Activated naive CD4-positive, alpha-beta T cell (primary cell): ENCODE measurements around the gene SHOX.
"Not testable (repeated sequence)": the region's sequence is repeated elsewhere in the genome, so short reads cannot be mapped to it uniquely, and the experiment has no call there.

ENCODE experiments used
- DNase-seq, 4 experiments: peaks; one replicate each; lab custom pipeline; 2025; lab: John Stamatoyannopoulos, UW

Gene SHOX

DNA sequence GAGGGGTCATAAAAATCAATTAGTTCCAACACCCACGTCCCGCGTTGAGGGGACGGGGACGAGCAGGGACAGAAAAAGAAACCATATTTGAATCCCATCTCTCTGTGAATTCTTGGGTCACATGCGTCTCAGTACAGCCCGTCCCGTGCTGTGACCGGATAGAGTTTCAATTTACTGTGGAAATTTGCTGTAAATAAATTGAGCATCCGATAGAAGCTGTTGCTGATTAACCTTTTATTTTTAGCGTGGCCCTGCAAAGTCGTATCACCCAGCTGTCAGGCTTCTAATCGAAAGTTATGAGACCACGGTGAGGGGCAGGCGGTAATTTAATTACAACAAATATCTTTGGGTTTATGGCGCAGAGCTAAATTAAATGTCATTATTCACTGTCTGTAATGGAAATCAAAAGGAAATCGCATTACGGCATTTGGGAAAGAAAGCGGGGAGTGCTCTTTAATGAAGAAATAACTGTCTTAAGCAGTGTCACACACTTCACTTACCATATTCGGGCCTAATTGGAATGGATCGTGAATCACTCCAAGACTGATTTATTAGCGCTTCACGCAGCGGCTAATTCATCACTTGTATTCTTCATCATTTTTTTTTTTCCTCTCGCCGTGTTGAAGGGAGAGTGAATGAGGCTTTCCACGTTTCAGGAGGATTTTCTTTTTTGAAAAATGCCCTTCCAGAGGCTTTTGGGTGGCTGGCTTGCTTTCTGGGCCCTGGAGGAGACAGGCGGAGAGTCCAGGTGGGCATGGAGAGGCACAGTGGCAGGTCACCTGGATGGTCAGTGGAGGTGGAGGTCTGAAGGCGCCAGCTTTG, 7.3 kb downstream of the SHOX start:
- no peak for DNase-seq

DNA sequence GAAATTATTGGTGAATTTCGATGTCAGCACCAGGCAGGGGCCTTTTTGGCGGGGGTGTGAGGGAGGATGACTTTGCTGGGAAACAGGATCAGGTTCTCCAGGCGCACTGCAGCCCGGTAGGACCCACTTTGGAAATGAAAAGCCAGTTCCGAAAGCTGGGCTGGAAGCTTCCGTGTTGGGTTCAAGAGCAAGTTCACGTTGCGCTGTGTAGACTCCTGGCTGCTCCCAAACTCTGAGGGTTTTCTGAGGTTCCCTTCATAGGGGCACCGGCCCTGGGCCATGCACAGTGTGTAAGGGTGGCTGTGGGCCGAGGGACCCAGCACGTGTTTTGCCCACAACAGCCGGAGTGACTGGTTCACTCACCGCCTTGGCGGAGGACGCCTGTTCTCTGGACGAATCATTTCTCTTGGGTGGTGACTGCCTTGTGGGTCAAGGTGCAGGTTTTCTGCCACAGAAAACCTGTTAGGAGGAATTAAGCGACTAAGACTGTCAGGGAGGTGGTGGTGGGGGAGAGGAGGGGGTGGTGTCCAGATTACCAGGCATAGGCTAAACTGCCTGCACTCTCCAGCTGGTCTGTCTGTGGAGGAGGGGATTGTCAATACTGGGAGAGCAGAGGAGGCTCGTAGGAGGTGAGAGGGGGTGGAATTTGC, 8.0 kb downstream of the SHOX start:
- DNase-seq: no peak

DNA sequence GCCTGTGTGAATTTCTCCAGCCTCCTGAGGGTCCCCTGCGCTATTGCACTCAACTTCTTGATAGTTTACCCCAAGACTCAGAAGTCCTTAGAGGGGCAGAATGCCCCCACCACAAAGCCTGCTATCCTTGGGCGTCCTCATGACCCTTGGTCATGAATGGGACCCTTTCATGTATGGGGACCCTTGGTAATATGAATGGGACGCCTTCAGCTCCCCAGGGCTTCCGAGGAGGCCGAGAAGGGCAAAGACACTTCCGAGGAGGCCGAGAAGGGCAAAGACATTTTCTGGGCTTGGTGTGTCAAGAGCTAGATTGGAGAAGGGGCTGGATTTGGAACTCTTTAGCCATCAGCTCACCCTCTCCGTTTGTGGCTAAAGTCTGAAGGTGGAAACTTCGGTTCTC, 8.6 kb downstream of the SHOX start:
- no peak for DNase-seq

DNA sequence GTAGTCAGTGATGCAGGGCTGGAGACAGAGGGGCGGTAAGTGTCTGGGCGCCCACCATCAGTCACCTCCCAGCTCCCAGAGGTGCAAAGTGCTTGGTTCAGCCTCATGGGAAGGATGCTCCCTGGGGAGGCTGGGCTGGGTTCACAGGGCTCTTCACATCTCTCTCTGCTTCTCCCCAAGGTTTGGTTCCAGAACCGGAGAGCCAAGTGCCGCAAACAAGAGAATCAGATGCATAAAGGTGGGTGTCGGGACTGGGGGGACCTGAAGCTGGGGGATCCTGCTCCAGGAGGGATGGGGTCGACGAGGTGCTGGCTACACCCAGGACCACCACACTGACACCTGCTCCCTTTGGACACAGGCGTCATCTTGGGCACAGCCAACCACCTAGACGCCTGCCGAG, 10.1 kb downstream of the SHOX start:
- DNase-seq: no peak

DNA sequence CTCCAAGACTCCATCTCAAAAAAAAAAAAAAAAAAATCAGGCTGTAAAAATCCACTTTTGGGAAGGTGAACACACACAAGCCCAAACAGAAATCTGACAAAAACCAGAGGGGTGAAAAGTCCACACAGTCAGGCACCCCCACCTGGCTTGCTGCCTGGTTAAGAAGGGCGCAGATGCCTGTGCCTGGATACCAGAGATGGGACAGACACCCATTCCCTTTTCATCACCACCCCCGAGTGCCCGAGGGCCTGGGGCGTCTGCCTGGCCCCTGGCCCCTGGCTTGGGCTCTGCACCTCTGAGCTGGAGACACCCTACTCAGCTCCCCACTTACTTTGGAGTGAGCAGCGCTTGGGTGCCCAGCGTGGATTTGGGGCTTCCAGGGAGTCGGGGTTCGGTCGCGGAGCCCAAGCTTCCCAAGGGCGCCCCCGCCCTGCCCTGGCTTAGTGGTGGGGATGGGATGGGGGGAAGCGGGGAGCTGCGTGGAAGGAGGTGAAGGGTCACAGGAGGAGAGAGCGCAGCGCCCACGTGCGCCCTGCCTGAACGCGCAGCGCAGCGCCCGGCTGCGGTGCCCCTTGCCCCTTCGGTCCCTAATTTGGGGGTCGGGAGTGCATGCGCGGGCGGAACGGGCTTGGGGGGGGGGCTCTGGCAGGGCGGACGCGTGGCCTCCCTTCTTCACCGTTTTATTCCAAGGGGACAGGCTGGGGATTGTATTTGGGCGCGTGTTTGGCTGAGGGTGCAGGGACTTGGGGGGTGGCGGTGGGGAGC, 11.3 kb downstream of the SHOX start:
- no peak for DNase-seq

DNA sequence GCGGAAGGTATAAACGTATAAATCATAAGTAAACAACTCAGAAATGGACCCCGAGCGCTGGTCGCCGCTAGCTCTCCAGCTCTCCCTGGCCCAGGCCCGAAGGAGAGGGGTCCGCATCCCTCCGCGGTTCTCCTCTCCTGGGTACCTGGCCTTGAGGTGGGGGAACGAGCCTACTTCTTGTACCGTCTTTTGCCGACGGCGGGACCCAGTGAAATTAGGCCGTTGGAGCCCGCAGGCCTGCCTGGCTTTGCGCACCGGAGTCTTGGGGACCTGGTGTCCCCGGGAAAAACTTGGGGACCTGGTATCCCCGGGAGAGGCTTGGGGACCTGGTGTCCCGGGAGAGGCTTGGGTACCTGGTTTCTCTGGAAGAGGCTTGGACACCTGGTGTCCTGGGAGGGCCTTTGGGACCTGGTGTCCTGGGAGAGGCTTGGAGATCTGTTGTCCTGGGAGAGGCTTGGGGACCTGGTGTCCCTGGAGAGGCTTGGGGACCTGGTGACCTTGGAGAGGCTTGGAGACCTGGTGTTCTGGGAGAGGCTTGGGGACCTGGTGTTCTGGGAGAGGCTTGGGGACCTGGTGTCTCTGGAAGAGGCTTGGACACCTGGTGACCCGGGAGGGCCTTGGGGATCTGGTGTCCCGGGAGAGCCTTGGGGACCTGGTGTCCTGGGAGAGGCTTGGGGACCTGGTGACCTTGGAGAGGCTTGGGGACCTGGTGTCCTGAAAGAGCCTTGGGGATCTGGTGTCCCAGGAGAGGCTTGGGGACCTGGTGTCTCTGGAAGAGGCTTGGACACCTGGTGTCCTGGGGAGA, 12.0 kb downstream of the SHOX start:
- no peak for DNase-seq

DNA sequence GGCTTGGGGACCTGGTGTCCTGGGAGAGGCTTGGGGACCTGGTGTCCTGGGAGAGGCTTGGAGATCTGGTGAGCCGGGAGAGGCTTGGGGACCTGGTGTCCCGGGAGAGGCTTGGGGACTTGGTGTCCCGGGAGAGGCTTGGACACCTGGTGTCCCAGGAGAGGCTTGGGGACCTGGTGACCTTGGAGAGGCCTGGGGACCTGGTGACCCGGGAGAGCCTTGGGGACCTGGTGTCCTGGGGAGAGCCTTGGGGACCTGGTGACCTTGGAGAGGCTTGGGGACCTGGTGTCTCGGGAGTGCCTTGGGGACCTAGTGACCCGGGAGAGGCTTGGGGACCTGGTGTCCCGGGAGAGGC, 12.6 kb downstream of the SHOX start:
- DNase-seq: no peak

DNA sequence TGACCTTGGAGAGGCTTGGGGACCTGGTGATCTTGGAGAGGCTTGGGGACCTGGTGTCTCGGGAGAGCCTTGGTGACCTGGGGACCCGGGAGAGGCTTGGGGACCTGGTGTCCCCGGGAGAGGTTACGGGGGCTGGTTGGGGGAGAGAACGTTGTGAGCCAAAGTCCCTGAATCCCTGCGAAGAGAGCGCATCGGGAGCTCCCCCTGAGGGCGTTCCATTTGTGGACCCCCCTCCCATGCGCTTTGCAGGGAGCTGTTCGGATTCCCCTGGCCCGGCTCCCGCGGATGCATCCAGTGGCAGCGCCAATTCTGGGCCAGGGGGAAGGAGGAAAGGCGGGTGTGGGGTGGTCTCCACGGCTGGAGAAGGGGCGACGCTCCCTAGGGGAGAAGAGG, 13.3 kb downstream of the SHOX start:
- no peak for DNase-seq

DNA sequence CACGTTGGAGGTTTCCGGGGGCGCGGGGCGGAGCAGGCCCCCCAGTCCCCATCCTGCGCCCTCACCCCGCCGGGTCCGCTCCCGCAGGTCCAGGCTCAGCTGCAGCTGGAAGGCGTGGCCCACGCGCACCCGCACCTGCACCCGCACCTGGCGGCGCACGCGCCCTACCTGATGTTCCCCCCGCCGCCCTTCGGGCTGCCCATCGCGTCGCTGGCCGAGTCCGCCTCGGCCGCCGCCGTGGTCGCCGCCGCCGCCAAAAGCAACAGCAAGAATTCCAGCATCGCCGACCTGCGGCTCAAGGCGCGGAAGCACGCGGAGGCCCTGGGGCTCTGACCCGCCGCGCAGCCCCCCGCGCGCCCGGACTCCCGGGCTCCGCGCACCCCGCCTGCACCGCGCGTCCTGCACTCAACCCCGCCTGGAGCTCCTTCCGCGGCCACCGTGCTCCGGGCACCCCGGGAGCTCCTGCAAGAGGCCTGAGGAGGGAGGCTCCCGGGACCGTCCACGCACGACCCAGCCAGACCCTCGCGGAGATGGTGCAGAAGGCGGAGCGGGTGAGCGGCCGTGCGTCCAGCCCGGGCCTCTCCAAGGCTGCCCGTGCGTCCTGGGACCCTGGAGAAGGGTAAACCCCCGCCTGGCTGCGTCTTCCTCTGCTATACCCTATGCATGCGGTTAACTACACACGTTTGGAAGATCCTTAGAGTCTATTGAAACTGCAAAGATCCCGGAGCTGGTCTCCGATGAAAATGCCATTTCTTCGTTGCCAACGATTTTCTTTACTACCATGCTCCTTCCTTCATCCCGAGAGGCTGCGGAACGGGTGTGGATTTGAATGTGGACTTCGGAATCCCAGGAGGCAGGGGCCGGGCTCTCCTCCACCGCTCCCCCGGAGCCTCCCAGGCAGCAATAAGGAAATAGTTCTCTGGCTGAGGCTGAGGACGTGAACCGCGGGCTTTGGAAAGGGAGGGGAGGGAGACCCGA, 14.0 kb downstream of the SHOX start:
- no peak for DNase-seq

DNA sequence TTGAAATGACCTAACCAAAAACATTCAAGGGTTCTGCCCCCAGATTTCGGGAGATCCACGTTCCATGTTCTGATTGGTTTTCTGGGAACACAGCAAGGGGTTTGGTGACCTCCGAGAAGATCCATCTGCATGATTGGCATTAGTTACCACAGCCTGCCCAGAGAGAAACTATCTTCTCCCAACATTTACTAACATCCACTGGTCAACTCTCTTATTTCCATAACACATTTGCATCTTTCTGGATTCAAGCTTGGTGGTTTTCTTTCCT, 15.6 kb downstream of the SHOX start:
- DNase-seq: no peak

DNA sequence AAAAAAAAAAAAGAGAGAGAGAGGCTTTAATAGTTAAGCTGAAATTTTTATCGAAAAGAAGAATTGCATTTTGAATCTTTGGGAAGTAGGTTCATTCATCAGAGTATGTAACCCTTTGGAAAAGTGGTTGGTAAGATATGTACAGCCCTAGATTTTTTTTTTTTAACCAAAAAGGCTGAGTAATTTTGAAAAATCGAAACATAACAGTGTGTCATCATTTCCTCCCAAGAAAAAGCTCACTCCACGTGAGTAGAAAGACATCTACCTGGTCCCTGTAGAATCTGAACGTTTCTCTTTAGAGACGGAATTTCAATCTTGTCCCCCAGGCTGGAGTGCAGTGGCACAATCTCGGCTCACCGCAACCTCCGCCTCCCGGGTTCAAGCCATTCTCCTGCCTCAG, 16.2 kb downstream of the SHOX start:
- no peak for DNase-seq

DNA sequence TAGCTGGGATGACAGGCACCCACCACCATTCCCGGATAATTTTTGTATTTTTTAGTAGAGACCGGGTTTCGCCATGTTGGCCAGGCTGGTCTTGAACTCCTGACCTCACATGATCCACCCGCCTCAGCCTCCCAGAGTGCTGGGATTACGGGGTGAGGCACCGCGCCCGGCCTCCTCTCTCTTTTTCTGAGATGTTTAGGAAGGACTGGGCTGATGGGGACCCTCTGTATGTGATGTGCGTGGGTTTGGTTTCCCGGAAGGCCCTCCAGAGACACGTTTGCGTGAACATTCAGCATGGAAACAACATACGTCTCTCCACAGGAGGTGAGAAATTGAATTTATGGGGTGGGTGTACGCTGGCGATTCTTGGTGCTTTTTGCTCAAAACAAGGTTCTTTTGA, 18.6 kb downstream of the SHOX start:
- no peak for DNase-seq

DNA sequence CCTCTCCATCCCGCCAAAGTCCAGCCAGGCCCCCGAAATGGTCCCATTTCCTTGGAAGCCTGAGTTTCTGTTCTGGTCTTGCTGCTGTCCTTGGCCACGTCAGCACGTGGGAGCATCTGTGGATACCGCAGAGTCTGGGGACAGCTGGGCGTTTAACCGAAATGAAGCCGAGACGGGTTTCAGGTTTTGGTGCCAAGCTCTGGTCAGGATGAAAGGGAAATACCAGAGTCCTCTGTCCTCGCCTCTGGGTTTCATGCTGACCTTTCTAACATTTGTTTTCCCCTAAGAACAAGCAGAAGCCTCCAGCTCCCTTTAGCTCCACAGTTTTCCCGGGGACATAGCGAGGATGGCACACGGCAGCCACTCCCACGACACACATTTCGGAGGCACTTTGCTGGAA, 19.7 kb downstream of the SHOX start:
- DNase-seq: no peak

DNA sequence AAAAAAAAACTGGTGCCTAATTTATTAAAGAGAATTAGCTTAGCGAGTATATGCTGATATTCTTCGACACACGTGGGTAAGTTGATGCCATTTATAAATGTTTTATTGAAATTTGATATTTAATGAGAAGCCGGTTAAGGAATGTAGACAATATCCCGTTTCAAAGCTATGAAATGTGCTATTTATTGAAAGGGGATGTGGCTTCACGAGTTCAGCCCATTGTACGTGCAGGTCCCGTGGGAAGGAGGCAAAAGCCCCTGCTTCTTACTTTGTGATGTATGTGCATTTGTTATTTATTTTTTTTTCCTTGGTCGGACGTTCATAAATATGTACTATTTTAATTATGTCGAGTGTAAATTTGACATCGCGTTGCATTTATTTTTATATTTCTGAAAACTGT, 20.2 kb downstream of the SHOX start:
- DNase-seq: no peak

DNA sequence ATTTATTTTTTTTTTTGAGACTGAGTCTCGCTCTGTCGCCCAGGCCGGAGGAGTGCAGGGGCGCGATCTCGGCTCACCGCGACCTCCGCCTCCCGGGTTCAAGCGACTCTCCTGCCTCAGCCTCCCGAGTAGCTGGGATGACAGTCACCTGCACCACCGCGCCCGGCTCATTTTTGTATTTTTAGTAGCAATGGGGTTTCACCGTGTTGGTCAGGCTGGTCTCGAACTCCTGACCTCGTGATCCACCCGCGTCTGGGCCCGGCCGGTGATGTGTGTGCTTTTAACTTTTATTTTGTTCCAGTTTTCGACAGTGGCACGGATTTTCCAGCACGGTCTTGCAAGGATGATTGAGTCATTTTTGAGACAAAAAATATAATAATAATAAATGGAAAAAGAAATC, 21.3 kb downstream of the SHOX start:
- DNase-seq: not testable (repeated sequence)

DNA sequence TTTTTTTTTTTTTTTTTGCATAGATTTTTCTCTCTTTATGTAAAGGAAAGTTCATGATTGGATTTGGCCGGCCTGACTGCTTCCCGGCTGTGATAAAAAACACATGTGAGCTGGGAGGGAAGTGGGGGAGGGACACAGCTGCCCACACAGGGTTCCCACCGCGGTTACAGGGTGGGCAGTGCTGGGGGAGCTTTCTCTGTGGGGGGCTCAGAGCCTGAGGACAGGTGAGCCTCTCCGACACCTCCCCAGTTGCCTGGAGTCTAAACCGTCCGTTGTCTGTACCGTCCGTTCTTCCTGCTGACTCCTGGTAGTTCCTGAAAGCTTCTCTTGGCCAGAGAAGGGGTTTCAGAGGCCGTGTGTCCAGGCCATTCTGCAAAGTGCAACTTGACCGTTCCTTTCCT, 21.8 kb downstream of the SHOX start:
- no peak for DNase-seq

DNA sequence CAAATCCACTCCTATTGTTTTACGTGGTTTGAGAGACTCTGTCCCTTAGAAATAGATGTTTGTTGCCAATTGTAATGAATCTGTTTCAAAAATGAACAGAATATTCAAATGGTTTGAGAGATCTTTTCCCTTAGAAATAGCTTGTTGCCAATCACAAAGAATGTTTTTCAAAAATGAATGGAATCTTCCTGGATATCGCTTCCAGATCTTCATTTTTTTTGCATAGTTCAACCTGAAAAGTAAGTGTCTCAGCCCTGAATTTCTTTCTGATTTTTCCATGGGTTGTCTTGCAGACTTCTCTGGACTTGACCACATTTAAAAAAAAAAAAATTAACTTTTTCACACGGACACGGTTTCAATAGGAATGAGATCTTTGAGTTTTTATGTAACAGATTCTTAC, 22.7 kb downstream of the SHOX start:
- no peak for DNase-seq

DNA sequence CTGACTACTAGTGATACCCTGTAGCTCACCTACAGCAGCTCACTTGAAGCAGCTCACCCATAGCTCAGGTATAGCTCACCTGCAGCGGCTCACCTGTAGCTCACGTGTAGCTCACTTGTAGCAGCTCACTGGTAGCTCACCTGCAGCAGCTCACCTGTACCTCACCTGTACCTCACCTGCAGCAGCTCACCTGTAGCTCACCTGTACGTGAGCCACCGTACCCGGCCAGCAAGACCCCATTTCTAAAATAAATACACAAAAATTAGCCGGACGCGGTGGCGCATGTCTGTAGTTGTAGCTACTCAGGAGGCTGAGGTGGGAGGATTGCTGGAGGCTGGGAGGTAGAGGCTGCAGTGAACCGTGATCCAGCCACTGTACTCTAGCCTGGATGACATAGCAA, 30.6 kb downstream of the SHOX start:
- no peak for DNase-seq

DNA sequence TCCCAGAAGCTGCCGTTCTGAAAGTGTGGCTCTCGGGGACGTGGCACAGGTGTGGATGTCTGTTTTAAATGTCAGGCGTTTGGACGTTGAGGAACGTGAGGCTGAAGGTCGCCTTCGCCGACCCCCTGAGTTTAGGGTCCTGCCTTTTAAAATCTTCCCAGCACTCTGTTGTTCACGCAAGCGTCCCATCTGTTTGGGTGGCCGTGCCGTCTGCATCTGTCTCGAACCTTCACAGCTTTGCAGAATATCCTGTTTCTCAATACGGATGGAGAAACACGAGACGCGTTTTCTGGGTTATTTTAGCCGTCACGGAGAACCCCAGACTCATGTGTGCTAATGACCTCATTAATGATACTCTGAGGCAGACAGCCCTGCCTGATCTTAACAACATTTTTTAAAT, 31.5 kb downstream of the SHOX start:
- no peak for DNase-seq

DNA sequence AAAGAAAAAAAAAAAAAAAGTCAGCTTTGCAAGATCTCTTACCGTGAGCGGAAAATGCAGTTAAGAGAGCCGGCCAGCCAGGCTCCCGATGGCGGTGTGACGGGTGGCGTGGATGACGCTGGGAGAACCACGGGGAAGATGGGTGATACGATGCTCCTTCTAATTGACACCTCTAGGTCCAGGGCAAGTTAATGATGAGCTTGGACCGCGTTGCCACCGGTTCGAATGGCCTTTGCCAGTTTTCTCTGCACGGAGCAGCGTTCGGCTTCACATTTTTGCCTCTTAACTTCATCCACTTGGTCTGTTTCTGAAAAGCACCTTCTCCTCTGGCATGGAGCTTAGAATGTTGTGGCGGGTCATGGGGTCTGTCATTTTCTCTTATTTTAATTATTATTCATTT, 33.2 kb downstream of the SHOX start:
- DNase-seq: no peak
